ENCODE data around the gene RYR3.

DNA sequence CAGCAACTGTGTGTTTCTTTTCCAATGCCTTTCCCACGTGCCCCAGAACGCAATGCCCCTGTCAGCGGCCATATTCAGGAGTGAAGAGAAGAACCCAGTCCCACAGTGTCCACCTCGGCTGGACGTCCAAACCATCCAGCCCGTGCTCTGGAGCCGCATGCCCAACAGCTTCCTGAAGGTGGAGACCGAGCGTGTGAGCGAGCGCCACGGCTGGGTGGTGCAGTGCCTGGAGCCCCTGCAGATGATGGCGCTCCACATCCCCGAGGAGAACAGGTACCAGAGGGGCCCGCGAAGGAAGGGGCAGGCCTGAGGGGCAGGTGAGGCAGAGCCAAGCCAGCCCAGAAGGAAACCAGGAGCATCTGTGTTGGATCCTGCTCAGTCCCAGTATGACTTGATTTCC, 349.4 kb downstream of the RYR3 start:
- TF ChIP-seq, protein P1, sequence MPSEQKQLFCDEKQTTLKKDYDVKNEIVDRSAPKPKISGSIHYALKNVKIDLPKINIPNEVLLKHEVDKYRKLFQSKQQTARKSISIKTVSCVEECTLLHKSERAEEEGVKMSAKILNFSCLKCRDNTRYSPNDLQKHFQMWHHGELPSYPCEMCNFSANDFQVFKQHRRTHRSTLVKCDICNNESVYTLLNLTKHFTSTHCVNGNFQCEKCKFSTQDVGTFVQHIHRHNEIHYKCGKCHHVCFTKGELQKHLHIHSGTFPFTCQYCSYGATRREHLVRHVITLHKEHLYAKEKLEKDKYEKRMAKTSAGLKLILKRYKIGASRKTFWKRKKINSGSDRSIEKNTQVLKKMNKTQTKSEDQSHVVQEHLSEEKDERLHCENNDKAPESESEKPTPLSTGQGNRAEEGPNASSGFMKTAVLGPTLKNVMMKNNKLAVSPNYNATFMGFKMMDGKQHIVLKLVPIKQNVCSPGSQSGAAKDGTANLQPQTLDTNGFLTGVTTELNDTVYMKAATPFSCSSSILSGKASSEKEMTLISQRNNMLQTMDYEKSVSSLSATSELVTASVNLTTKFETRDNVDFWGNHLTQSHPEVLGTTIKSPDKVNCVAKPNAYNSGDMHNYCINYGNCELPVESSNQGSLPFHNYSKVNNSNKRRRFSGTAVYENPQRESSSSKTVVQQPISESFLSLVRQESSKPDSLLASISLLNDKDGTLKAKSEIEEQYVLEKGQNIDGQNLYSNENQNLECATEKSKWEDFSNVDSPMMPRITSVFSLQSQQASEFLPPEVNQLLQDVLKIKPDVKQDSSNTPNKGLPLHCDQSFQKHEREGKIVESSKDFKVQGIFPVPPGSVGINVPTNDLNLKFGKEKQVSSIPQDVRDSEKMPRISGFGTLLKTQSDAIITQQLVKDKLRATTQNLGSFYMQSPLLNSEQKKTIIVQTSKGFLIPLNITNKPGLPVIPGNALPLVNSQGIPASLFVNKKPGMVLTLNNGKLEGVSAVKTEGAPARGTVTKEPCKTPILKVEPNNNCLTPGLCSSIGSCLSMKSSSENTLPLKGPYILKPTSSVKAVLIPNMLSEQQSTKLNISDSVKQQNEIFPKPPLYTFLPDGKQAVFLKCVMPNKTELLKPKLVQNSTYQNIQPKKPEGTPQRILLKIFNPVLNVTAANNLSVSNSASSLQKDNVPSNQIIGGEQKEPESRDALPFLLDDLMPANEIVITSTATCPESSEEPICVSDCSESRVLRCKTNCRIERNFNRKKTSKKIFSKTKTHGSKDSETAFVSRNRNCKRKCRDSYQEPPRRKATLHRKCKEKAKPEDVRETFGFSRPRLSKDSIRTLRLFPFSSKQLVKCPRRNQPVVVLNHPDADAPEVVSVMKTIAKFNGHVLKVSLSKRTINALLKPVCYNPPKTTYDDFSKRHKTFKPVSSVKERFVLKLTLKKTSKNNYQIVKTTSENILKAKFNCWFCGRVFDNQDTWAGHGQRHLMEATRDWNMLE (tag by site-specific recombination; conservative IDR thresholded peaks at IDR 0.05; ENCODE audit: low read depth) = no peak
- no peak for TF ChIP-seq ZNF433 (tag by site-specific recombination; IDR thresholded peaks at IDR 0.05; ENCODE audit: low read depth)
- TF ChIP-seq, protein P2, sequence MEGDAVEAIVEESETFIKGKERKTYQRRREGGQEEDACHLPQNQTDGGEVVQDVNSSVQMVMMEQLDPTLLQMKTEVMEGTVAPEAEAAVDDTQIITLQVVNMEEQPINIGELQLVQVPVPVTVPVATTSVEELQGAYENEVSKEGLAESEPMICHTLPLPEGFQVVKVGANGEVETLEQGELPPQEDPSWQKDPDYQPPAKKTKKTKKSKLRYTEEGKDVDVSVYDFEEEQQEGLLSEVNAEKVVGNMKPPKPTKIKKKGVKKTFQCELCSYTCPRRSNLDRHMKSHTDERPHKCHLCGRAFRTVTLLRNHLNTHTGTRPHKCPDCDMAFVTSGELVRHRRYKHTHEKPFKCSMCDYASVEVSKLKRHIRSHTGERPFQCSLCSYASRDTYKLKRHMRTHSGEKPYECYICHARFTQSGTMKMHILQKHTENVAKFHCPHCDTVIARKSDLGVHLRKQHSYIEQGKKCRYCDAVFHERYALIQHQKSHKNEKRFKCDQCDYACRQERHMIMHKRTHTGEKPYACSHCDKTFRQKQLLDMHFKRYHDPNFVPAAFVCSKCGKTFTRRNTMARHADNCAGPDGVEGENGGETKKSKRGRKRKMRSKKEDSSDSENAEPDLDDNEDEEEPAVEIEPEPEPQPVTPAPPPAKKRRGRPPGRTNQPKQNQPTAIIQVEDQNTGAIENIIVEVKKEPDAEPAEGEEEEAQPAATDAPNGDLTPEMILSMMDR (tag by site-specific recombination; IDR thresholded peaks at IDR 0.05) = no peak
- TF ChIP-seq, protein P3, sequence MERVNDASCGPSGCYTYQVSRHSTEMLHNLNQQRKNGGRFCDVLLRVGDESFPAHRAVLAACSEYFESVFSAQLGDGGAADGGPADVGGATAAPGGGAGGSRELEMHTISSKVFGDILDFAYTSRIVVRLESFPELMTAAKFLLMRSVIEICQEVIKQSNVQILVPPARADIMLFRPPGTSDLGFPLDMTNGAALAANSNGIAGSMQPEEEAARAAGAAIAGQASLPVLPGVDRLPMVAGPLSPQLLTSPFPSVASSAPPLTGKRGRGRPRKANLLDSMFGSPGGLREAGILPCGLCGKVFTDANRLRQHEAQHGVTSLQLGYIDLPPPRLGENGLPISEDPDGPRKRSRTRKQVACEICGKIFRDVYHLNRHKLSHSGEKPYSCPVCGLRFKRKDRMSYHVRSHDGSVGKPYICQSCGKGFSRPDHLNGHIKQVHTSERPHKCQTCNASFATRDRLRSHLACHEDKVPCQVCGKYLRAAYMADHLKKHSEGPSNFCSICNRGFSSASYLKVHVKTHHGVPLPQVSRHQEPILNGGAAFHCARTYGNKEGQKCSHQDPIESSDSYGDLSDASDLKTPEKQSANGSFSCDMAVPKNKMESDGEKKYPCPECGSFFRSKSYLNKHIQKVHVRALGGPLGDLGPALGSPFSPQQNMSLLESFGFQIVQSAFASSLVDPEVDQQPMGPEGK (tag by site-specific recombination; IDR thresholded peaks at IDR 0.05) = no peak
- TF ChIP-seq, protein P4, sequence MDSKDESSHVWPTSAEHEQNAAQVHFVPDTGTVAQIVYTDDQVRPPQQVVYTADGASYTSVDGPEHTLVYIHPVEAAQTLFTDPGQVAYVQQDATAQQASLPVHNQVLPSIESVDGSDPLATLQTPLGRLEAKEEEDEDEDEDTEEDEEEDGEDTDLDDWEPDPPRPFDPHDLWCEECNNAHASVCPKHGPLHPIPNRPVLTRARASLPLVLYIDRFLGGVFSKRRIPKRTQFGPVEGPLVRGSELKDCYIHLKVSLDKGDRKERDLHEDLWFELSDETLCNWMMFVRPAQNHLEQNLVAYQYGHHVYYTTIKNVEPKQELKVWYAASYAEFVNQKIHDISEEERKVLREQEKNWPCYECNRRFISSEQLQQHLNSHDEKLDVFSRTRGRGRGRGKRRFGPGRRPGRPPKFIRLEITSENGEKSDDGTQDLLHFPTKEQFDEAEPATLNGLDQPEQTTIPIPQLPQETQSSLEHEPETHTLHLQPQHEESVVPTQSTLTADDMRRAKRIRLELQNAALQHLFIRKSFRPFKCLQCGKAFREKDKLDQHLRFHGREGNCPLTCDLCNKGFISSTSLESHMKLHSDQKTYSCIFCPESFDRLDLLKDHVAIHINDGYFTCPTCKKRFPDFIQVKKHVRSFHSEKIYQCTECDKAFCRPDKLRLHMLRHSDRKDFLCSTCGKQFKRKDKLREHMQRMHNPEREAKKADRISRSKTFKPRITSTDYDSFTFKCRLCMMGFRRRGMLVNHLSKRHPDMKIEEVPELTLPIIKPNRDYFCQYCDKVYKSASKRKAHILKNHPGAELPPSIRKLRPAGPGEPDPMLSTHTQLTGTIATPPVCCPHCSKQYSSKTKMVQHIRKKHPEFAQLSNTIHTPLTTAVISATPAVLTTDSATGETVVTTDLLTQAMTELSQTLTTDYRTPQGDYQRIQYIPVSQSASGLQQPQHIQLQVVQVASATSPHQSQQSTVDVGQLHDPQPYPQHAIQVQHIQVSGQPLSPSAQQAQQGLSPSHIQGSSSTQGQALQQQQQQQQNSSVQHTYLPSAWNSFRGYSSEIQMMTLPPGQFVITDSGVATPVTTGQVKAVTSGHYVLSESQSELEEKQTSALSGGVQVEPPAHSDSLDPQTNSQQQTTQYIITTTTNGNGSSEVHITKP (tag by site-specific recombination; IDR thresholded peaks at IDR 0.05) = no peak
- TF ChIP-seq, protein P5, sequence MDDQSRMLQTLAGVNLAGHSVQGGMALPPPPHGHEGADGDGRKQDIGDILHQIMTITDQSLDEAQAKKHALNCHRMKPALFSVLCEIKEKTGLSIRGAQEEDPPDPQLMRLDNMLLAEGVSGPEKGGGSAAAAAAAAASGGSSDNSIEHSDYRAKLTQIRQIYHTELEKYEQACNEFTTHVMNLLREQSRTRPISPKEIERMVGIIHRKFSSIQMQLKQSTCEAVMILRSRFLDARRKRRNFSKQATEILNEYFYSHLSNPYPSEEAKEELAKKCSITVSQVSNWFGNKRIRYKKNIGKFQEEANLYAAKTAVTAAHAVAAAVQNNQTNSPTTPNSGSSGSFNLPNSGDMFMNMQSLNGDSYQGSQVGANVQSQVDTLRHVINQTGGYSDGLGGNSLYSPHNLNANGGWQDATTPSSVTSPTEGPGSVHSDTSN (CRISPR knock-in tag; IDR thresholded peaks at IDR 0.05) = no peak
- no peak for TF ChIP-seq ZNF76 (tag by site-specific recombination; IDR thresholded peaks at IDR 0.05; ENCODE audit: borderline replicate concordance, low read depth)

Measured in HEK293 (cell line).